MCF 10A (cell line): ENCODE data around the gene DENND2D. TPM values are rescaled to one million over a fixed set of nuclear protein-coding genes. Genes with fewer than 3 reads are reported as not detected.

ENCODE experiments used
- BruUV-seq: library from RNA; stranded (reverse); fragments of 400-500 nt; replicated peaks from 2 replicates; lab custom pipeline; 2021; lab: Mats Ljungman, UMichigan
- CTCF ChIA-PET: fragments of 300-600 bp; sonication (Branson Sonifier 250); formaldehyde crosslinking; extraction: SDS; loops from one replicate; lab custom pipeline; 2021; ENCODE audit warnings: antibody characterized with exemption, inconsistent platforms; lab: Yijun Ruan, JAX
- POLR2A ChIA-PET: fragments of 300-600, 350-650 bp; sonication (Branson Sonifier 250); formaldehyde crosslinking; extraction: SDS; loops from one replicate; lab custom pipeline; 2020; ENCODE audit warnings: antibody characterized with exemption, inconsistent platforms; lab: Yijun Ruan, JAX
- DNase-seq: peaks from one replicate; pipeline ENCODE4 v3.0.0-alpha.2; 2018; ENCODE audit not compliant: unreplicated experiment
- H3K27ac Mint-ChIP-seq: one replicate; pipeline ENCODE4 v1.8.0; 2022; ENCODE audit warnings: mild to moderate bottlenecking, low read depth, mixed read lengths; ENCODE audit not compliant: unreplicated experiment
- H3K27me3 Mint-ChIP-seq: one replicate; pipeline ENCODE4 v1.8.0; 2022; ENCODE audit warnings: mixed read lengths; ENCODE audit not compliant: insufficient read depth, unreplicated experiment
- H3K36me3 Mint-ChIP-seq: one replicate; pipeline ENCODE4 v1.8.0; 2022; ENCODE audit warnings: mild to moderate bottlenecking, moderate library complexity, mixed read lengths; ENCODE audit not compliant: insufficient read depth, unreplicated experiment
- H3K4me1 Mint-ChIP-seq: one replicate; pipeline ENCODE4 v1.8.0; 2022; ENCODE audit warnings: mixed read lengths; ENCODE audit not compliant: insufficient read depth, unreplicated experiment
- H3K4me3 Mint-ChIP-seq: one replicate; pipeline ENCODE4 v1.8.0; 2022; ENCODE audit warnings: mild to moderate bottlenecking, moderate library complexity, mixed read lengths; ENCODE audit not compliant: unreplicated experiment
- H3K9me3 Mint-ChIP-seq: one replicate; pipeline ENCODE4 v1.8.0; 2022; ENCODE audit warnings: mixed read lengths; ENCODE audit not compliant: unreplicated experiment
- intact Hi-C: fragments of 100-400 bp; cut with micrococcal nuclease; formaldehyde crosslinking; loops from 2 replicates; pipeline ENCODE4 v1.14.1; 2022
- total RNA-seq: library from RNA; stranded (reverse); gene quantifications from 2 replicates; pipeline ENCODE4 v1.2.3, GENCODE V29; 2022
- TF ChIP-seq, protein P1 (sequence below): fragments of 200-600 bp; IDR thresholded peaks from one replicate; pipeline ENCODE4 v1.8.0; 2022; ENCODE audit warnings: antibody characterized with exemption, mild to moderate bottlenecking; ENCODE audit not compliant: unreplicated experiment

DENND2D gene
- total RNA-seq, 1 experiment from 2014 or later, result 6.0 TPM

DNA sequence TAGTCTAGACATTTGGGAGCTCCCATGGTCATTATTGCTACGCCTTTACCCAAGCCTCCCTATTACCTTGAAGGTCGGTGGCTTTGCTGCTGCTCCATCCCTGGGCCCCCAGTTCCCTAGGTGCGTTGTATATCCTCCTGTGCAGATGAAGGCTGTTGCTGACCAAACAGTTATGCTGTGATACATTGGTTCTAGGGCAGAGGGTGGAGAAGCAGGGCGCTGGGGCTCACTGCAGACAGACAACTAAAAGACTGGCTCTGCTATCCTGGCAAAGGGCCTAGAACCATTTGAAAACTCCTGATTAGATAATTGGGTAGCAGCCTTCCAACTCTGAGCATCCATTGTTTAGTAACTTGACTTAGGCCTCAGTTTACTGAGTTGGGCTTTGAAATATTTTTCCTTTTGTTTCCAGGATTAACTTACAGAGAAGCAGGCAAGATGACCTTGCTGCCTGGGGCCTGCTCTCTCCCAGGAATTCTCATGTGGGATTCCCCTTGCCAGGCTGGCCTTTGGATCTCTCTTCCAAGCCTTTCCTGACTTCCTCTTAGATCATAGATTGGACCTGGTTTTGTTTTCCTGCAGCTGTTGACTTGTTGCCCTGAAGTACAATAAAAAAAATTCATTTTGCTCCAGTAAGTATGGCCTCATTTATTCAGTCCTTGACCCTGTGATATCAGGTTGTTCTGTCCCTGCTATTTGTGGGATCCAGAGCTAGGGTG lies 42.5 kb upstream of the DENND2D start:
- no peak overlapping the region for H3K27ac Mint-ChIP-seq
- no peak for DNase-seq
- no peaks in the 10 kb centered on the region for H3K27me3 Mint-ChIP-seq
- BruUV-seq, result no TSS peak
- CTCF ChIA-PET, result no interaction called here
- intact Hi-C loops, result no loop called here
- TF ChIP-seq, protein P1, sequence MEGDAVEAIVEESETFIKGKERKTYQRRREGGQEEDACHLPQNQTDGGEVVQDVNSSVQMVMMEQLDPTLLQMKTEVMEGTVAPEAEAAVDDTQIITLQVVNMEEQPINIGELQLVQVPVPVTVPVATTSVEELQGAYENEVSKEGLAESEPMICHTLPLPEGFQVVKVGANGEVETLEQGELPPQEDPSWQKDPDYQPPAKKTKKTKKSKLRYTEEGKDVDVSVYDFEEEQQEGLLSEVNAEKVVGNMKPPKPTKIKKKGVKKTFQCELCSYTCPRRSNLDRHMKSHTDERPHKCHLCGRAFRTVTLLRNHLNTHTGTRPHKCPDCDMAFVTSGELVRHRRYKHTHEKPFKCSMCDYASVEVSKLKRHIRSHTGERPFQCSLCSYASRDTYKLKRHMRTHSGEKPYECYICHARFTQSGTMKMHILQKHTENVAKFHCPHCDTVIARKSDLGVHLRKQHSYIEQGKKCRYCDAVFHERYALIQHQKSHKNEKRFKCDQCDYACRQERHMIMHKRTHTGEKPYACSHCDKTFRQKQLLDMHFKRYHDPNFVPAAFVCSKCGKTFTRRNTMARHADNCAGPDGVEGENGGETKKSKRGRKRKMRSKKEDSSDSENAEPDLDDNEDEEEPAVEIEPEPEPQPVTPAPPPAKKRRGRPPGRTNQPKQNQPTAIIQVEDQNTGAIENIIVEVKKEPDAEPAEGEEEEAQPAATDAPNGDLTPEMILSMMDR, result no peak
- POLR2A ChIA-PET, result no interaction called here
- H3K9me3 Mint-ChIP-seq, result no peaks in the 10 kb centered on the region
- peaks cover 6% of the 10 kb centered on the region for H3K36me3 Mint-ChIP-seq
- H3K4me3 Mint-ChIP-seq, result no peak overlapping the region
- H3K4me1 Mint-ChIP-seq, result no peaks in the 10 kb centered on the region

DNA sequence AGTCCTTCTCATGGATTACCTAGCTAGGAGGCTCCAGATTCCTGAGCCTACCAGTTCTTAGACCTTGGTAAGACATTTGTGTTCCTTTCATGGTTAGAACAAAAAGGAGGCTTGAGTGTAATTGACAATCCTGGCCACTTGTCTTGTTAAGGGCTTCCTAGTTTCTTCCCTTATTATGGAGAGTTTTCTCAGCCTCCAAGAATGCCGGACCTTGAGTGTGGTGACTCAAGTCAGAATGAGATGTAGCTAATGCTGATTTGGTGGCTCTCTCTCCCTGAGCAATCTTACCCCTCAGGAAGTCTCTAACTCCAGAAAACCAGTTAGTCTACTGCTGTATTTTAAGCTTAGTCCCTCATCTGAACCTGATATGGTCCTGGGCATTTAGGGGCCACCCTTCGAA lies 41.4 kb upstream of the DENND2D start:
- ChIA-PET CTCF (interaction anchor here (1.2 kb wide), 1 partner anchor 8 kb away, joined by 3 read pairs; no protein-coding TSS in a partner anchor), POLR2A (interaction anchor here (0.8 kb wide), 1 partner anchor 12 kb away, joined by 3 read pairs; no protein-coding TSS in a partner anchor)
- no peak for DNase-seq
- intact Hi-C loops, result no loop called here
- Mint-ChIP-seq H3K9me3 (no peaks in the 10 kb centered on the region), H3K4me3 (no peak overlapping the region), H3K27me3 (no peaks in the 10 kb centered on the region), H3K27ac (no peak overlapping the region), H3K36me3 (peaks cover 6% of the 10 kb centered on the region), H3K4me1 (no peaks in the 10 kb centered on the region)
- TF ChIP-seq, protein P1, result no peak
- BruUV-seq, result no TSS peak

DNA sequence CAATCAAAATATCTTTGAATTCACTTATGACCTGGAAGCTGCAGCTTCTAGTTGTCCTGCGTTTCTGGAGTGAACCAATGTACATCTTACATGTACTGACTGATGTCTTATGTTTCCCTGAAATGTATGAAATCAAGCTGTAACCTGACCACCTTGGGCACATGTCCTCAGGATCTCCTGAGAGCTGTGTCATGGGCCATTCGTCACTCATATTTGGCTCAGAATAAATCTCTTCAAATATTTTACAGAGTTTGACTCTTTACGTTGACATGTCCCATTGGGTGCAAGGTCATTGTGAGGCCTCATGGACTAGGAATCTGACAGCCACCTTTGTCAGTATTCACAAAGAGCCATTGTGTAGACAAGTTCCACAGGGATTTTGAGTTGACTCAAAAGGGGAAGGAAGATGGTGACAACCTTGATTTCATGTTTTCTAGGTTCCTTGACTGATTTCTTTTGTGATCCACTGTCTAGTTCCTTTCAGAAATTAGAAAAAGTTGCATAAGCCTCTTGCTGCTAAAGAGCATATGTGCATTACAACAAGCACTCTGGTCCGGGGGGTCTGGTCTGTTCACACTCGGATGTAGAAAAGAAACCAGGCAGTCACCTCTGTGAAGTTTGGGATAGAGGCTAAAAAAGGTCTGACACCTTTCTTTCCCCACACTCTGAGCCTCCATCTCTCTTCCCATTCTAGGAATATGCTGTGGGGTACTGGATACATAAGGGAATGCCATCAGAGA lies 37.8 kb upstream of the DENND2D start:
- BruUV-seq, result no TSS peak
- H3K27ac Mint-ChIP-seq, result no peak overlapping the region
- no peaks in the 10 kb centered on the region for H3K9me3 Mint-ChIP-seq
- intact Hi-C loops, result no loop called here
- H3K4me3 Mint-ChIP-seq, result no peak overlapping the region
- H3K27me3 Mint-ChIP-seq, result no peaks in the 10 kb centered on the region
- no peak for DNase-seq
- ChIA-PET CTCF (interaction anchor here (1.9 kb wide), 1 partner anchor 15 kb away, joined by 7 read pairs; no protein-coding TSS in a partner anchor), POLR2A (no interaction called here)
- TF ChIP-seq, protein P1, result no peak
- H3K36me3 Mint-ChIP-seq, result no peaks in the 10 kb centered on the region
- peaks cover 11% of the 10 kb centered on the region for H3K4me1 Mint-ChIP-seq

DNA sequence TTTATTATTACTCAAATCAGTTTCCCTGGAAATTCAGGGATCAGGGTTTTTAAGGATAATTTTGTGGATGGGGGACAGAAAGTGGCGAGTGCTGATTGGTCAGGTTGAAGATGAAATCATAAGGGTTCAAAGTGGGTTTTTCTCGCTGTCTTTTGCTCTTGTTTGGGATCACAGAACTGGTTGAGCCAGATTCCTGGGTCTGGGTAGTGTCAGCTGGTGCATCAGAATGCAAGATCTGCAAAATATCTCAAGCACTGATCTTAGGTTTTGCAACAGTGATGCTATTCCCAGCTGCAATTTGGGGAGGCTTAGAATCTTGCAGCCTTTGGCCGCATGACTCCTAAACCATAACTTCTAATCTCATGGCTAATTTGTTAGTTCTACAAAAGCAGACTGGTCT lies 36.4 kb upstream of the DENND2D start:
- no TSS peak for BruUV-seq
- TF ChIP-seq, protein P1, result no peak
- no peaks in the 10 kb centered on the region for H3K9me3 Mint-ChIP-seq
- no peak overlapping the region for H3K4me3 Mint-ChIP-seq
- peaks cover 11% of the 10 kb centered on the region for H3K4me1 Mint-ChIP-seq
- no peaks in the 10 kb centered on the region for H3K36me3 Mint-ChIP-seq
- ChIA-PET CTCF (interaction anchor here (0.7 to 2.0 kb wide), 4 partner anchors 13 to 159 kb away, joined by 3 to 7 read pairs (median 5); no protein-coding TSS in a partner anchor), POLR2A (interaction anchor here (0.9 kb wide), 1 partner anchor 10 kb away, joined by 3 read pairs; the partner anchor contains the start of gene CHI3L2)
- no peaks in the 10 kb centered on the region for H3K27me3 Mint-ChIP-seq
- H3K27ac Mint-ChIP-seq, result no peak overlapping the region
- no peak for DNase-seq
- intact Hi-C loops, result no loop called here
